HS-5 (cell line): ENCODE results near the gene DROSHA.
"Not testable (repeated sequence)": the region's sequence is repeated elsewhere in the genome, so short reads cannot be mapped to it uniquely, and the experiment has no call there.

Experiments
- DNase-seq: peaks from one replicate; pipeline ENCODE4 v3.0.0-alpha.2; 2012; ENCODE audit warnings: low read depth

DROSHA gene

GRCh38 chr5:31415009-31415923, 116.6 kb downstream of the DROSHA start:
- DNase-seq = no peak

GRCh38 chr5:31413030-31413812, 118.7 kb downstream of the DROSHA start:
- no peak for DNase-seq

- no peak for DNase-seq
Observed at GRCh38 chr5:31412324-31412723, 119.6 kb downstream of the DROSHA start.

GRCh38 chr5:31410089-31410488, 121.8 kb downstream of the DROSHA start:
- DNase-seq = no peak

GRCh38 chr5:31408814-31409213, 123.1 kb downstream of the DROSHA start:
- peak; percentile 67 for DNase-seq

- peak; percentile 38 for DNase-seq
Observed at GRCh38 chr5:31407921-31408693, 123.8 kb downstream of the DROSHA start.

GRCh38 chr5:31404325-31404724, 127.6 kb downstream of the DROSHA start:
- no peak for DNase-seq

GRCh38 chr5:31401691-31402090, 130.2 kb downstream of the DROSHA start:
- DNase-seq = no peak

- DNase-seq = no peak
Observed at GRCh38 chr5:31397926-31398557, 133.9 kb downstream of the DROSHA start.

- no peak for DNase-seq
Observed at GRCh38 chr5:31396611-31397295, 135.1 kb downstream of the DROSHA start.

GRCh38 chr5:31395450-31396045, 136.3 kb downstream of the DROSHA start:
- DNase-seq = not testable (repeated sequence)

GRCh38 chr5:31393126-31393525, 138.8 kb downstream of the DROSHA start:
- no peak for DNase-seq

- DNase-seq = no peak
Observed at GRCh38 chr5:31392061-31392460, 139.8 kb downstream of the DROSHA start.

GRCh38 chr5:31390256-31390655, 141.6 kb downstream of the DROSHA start:
- no peak for DNase-seq

GRCh38 chr5:31385774-31386537, 145.9 kb downstream of the DROSHA start:
- no peak for DNase-seq

GRCh38 chr5:31383734-31384133, 148.2 kb downstream of the DROSHA start:
- no peak for DNase-seq

- DNase-seq = no peak
Observed at GRCh38 chr5:31382051-31382878, 149.6 kb downstream of the DROSHA start.

- DNase-seq = no peak
Observed at GRCh38 chr5:31381299-31381698, 150.6 kb downstream of the DROSHA start.

- DNase-seq = no peak
Observed at GRCh38 chr5:31380049-31380448, 151.8 kb downstream of the DROSHA start.
